GM23248 (cell line): ENCODE results near the gene ZNF275.

ENCODE experiments used
- EZH2 ChIP-seq: fragments of 200-600 bp; sonication (generic); IDR thresholded peaks from 2 replicates; pipeline ENCODE4 v1.6.1; 2018; ENCODE audit warnings: antibody characterized with exemption, mild to moderate bottlenecking; ENCODE audit not compliant: insufficient read depth, poor library complexity, severe bottlenecking
- EZH2phosphoT487 ChIP-seq: fragments of 200-600 bp; sonication (generic); IDR thresholded peaks from 2 replicates; pipeline ENCODE4 v1.6.1; 2018; ENCODE audit warnings: antibody characterized with exemption, moderate library complexity, mild to moderate bottlenecking, low read depth; ENCODE audit not compliant: insufficient read depth

DNA sequence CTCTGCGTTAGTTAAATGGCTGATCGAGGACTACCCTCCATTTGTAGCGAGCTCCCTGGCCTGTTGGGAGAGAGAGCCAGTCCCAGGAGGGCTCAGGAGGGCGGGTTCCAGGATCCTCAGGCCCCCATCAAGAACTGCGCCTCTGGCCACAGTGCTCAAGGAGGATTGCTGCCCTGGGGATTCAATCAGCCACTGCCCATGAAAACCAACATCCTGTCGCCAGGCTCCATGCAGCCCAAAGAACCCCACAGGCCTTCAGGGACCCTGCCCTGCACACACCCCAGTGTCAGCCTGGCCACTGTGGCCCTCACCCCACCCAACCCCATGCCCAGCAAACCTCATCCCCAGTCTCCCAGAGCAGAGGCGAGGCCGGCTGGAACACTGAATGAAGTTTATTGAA lies 16.6 kb upstream of the ZNF275 start:
- no peak for TF ChIP-seq EZH2phosphoT487
- TF ChIP-seq EZH2: no peak
